DND-41 (cell line): ENCODE data around the gene ADNP2.

Experiments used
- ATAC-seq: fragments of 200-7000 bp; cut with Tn5 transposase; 3 replicates; pipeline ENCODE4 v1.9.1; 2021; ENCODE audit warnings: low read depth; ENCODE audit not compliant: insufficient read depth
- DNase-seq: peaks from one replicate; pipeline ENCODE4 v3.0.0-alpha.2; 2020
- H2AFZ ChIP-seq: 2 replicates; pipeline ENCODE4 v1.6.0; 2012; ENCODE audit warnings: low read depth, low read length
- H3K27ac ChIP-seq: 2 replicates; pipeline ENCODE4 v1.5.1; 2012; ENCODE audit warnings: low read length, inconsistent platforms
- H3K27me3 ChIP-seq: fragments of 200-600 bp; sonication (generic); 2 replicates; pipeline ENCODE4 v1.6.0; 2012; ENCODE audit warnings: low read length, mild to moderate bottlenecking, inconsistent platforms; ENCODE audit not compliant: insufficient read depth, poor library complexity
- H3K36me3 ChIP-seq: 2 replicates; pipeline ENCODE4 v1.5.1; 2012; ENCODE audit warnings: low read length, inconsistent platforms; ENCODE audit not compliant: insufficient read depth
- H3K4me1 ChIP-seq: 2 replicates; pipeline ENCODE4 v1.5.1; 2012; ENCODE audit warnings: mild to moderate bottlenecking, low read length; ENCODE audit not compliant: insufficient read depth
- H3K4me2 ChIP-seq: 2 replicates; pipeline ENCODE4 v1.6.0; 2012; ENCODE audit warnings: mild to moderate bottlenecking, moderate library complexity, low read length, inconsistent platforms; ENCODE audit not compliant: insufficient read depth
- H3K4me3 ChIP-seq, 2 experiments: fragments of 200-600 bp in 1 of 2; shearing (Covaris generic) in 1 of 2; 2 replicates each; pipeline ENCODE4 v1.5.1; 2012 to 2016; ENCODE audit warnings: inconsistent platforms in 2 of 2, low read length in 2 of 2, mild to moderate bottlenecking in 2 of 2, low read depth in 1 of 2, moderate library complexity in 1 of 2
- H3K79me2 ChIP-seq: 2 replicates; pipeline ENCODE4 v1.6.0; 2012; ENCODE audit warnings: low read length, inconsistent platforms; ENCODE audit not compliant: insufficient read depth
- H3K9ac ChIP-seq: 2 replicates; pipeline ENCODE4 v1.6.0; 2012; ENCODE audit warnings: low read depth, mild to moderate bottlenecking, inconsistent platforms, low read length, moderate library complexity
- H3K9me3 ChIP-seq: 2 replicates; pipeline ENCODE4 v1.5.1; 2012; ENCODE audit warnings: low read length, moderate library complexity, mild to moderate bottlenecking, inconsistent platforms; ENCODE audit not compliant: insufficient read depth, severe bottlenecking
- H4K20me1 ChIP-seq: 2 replicates; pipeline ENCODE4 v1.6.0; 2012; ENCODE audit warnings: low read length; ENCODE audit not compliant: insufficient read depth
- CTCF ChIP-seq: IDR thresholded peaks from 2 replicates; pipeline ENCODE4 v1.5.1; 2012; ENCODE audit warnings: borderline replicate concordance, low read length, moderate library complexity, mild to moderate bottlenecking; ENCODE audit not compliant: poor library complexity, severe bottlenecking; ENCODE audit errors: extremely low read depth
- EZH2 ChIP-seq: IDR thresholded peaks from 3 replicates; pipeline ENCODE4 v1.6.1; 2012; ENCODE audit warnings: borderline replicate concordance, low read depth, mild to moderate bottlenecking, moderate library complexity, low read length, inconsistent platforms; ENCODE audit not compliant: severe bottlenecking

ADNP2 gene

GRCh38 chr18:80158365-80158764, 49.3 kb downstream of the ADNP2 start:
- Histone ChIP-seq H3K36me3 (0 out of 2 replicates have a peak, but pooled peaks cover 6% of the 10 kb centered on the region), H3K9me3 (peaks cover 4% of the 10 kb centered on the region), H3K4me2 (no peak overlapping the region), H3K27ac (no peak overlapping the region), H3K4me1 (no peaks in the 10 kb centered on the region), H4K20me1 (peaks cover 3% of the 10 kb centered on the region; the same call in 1 of the 2 replicates), H3K9ac (no peak overlapping the region), H3K27me3 (no peaks in the 10 kb centered on the region), H3K4me3 (no peak overlapping the region), H3K79me2 (no peaks in the 10 kb centered on the region), H2AFZ (no peak overlapping the region)
- ATAC-seq (no peak), DNase-seq (no peak)
- TF ChIP-seq CTCF = no peak
- no peak for TF ChIP-seq EZH2

DNA sequence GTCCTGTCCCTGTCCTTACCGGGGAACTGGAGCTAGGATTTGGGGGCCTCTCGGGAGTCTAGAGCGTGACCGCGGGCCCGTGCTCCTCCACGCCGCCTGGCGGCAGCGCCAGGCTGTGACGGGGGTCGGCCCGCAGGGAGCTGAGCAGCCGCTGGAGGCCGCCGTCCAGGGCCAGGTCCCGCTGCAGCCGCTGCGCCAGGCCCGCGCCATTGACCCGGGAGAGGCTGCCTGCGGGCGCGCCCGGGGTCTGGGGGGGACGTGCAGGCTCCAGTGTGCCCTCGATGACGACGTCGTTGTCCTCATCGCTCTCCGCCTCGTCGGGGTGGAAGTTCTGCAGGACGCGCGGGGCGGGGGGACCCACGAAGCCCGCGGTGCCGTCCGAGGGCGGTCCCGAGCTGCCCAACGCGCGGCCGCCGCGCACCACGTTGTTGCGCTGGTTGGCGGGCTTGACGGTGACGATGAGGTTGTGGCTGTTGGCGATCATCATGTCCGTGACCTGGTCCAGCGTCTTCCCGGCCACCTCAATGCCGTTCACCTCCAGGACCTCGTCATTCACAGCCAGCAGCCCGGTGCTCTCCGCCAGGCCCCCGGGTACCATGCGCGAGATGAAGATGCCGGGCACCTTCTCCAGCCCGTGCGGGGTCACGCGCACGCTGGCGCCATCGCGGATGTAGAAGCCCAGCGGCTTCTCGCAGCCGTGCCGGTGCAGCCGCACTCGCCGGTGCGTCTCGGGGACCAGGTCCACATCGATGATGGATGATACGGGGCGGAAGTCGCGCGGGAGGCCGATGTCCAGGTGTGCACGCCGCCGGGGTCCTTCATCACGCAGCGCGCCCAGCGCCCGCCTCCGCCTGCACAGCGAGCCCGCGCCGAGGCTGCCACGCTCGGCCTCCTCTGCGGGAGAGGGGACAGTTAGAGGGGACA, 50.9 kb downstream of the ADNP2 start:
- H3K27me3 ChIP-seq = no peaks in the 10 kb centered on the region
- no peaks in the 10 kb centered on the region for H3K79me2 ChIP-seq
- H3K9ac ChIP-seq = no peak overlapping the region
- H3K36me3 ChIP-seq = 0 out of 2 replicates have a peak, but pooled peaks cover 6% of the 10 kb centered on the region
- H3K4me2 ChIP-seq = no peak overlapping the region
- peaks cover 15% of the 10 kb centered on the region for H3K9me3 ChIP-seq
- no peak overlapping the region for H2AFZ ChIP-seq
- DNase-seq (no peak), ATAC-seq (no peak)
- no peaks in the 10 kb centered on the region for H3K4me1 ChIP-seq
- no peak overlapping the region for H3K4me3 ChIP-seq
- peaks cover 3% of the 10 kb centered on the region; the same call in 1 of the 2 replicates for H4K20me1 ChIP-seq
- H3K27ac ChIP-seq = no peak overlapping the region
- no peak for TF ChIP-seq CTCF
- no peak for TF ChIP-seq EZH2

DNA sequence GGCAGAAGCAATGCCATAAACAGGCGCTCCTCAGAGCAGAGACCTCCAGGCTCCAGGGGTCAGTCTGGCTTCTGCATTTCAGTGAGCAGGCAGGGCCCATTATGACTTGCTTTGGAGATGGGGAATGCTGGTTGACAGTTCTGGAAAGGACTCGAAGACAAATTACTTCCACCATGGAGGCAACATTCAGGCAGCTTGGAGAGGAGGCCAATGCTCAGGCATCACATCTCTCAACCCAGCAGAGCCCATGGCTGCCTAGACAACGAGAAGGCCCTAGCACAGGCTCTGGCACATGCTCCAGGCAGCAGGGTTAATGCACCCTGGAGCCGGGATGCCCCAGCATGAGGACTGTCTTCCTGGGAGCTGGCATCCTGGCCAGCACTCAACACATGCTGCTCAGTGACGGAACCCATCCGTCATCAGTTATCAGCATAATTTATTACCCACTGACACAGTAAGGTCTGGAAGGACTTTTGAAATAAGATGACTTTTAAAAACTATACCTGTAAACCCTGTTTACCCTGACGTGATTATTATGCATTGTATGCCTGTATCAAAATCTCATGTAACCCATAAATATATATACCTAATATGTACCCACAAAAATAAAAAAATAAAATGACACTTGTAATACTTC, 52.8 kb downstream of the ADNP2 start:
- no peak overlapping the region for H3K9ac ChIP-seq
- 0 out of 2 replicates have a peak, but pooled peaks cover 6% of the 10 kb centered on the region for H3K36me3 ChIP-seq
- no peaks in the 10 kb centered on the region for H3K27me3 ChIP-seq
- no peak overlapping the region for H3K4me2 ChIP-seq
- TF ChIP-seq EZH2 (no peak), CTCF (no peak)
- DNase-seq (no peak), ATAC-seq (no peak)
- H3K9me3 ChIP-seq = peaks cover 15% of the 10 kb centered on the region
- H3K79me2 ChIP-seq = no peaks in the 10 kb centered on the region
- H2AFZ ChIP-seq = no peak overlapping the region
- no peak overlapping the region for H3K27ac ChIP-seq
- peaks cover 3% of the 10 kb centered on the region; the same call in 1 of the 2 replicates for H4K20me1 ChIP-seq
- H3K4me3 ChIP-seq = no peak overlapping the region
- H3K4me1 ChIP-seq = peaks cover 2% of the 10 kb centered on the region
